MCF 10A (cell line): ENCODE measurements around the gene OSGEP. TPM values are rescaled to one million over a fixed set of nuclear protein-coding genes. Genes with fewer than 3 reads are reported as not detected.

Experiments
- BruUV-seq: library from RNA; stranded (reverse); fragments of 400-500 nt; replicated peaks from 2 replicates; lab custom pipeline; 2021; lab: Mats Ljungman, UMichigan
- CTCF ChIA-PET: fragments of 300-600 bp; sonication (Branson Sonifier 250); formaldehyde crosslinking; extraction: SDS; loops from one replicate; lab custom pipeline; 2021; ENCODE audit warnings: antibody characterized with exemption, inconsistent platforms; lab: Yijun Ruan, JAX
- POLR2A ChIA-PET: fragments of 300-600, 350-650 bp; sonication (Branson Sonifier 250); formaldehyde crosslinking; extraction: SDS; loops from one replicate; lab custom pipeline; 2020; ENCODE audit warnings: antibody characterized with exemption, inconsistent platforms; lab: Yijun Ruan, JAX
- DNase-seq: peaks from one replicate; pipeline ENCODE4 v3.0.0-alpha.2; 2018; ENCODE audit not compliant: unreplicated experiment
- H3K27ac Mint-ChIP-seq: one replicate; pipeline ENCODE4 v1.8.0; 2022; ENCODE audit warnings: mild to moderate bottlenecking, low read depth, mixed read lengths; ENCODE audit not compliant: unreplicated experiment
- H3K27me3 Mint-ChIP-seq: one replicate; pipeline ENCODE4 v1.8.0; 2022; ENCODE audit warnings: mixed read lengths; ENCODE audit not compliant: insufficient read depth, unreplicated experiment
- H3K36me3 Mint-ChIP-seq: one replicate; pipeline ENCODE4 v1.8.0; 2022; ENCODE audit warnings: mild to moderate bottlenecking, moderate library complexity, mixed read lengths; ENCODE audit not compliant: insufficient read depth, unreplicated experiment
- H3K4me1 Mint-ChIP-seq: one replicate; pipeline ENCODE4 v1.8.0; 2022; ENCODE audit warnings: mixed read lengths; ENCODE audit not compliant: insufficient read depth, unreplicated experiment
- H3K4me3 Mint-ChIP-seq: one replicate; pipeline ENCODE4 v1.8.0; 2022; ENCODE audit warnings: mild to moderate bottlenecking, moderate library complexity, mixed read lengths; ENCODE audit not compliant: unreplicated experiment
- H3K9me3 Mint-ChIP-seq: one replicate; pipeline ENCODE4 v1.8.0; 2022; ENCODE audit warnings: mixed read lengths; ENCODE audit not compliant: unreplicated experiment
- intact Hi-C: fragments of 100-400 bp; cut with micrococcal nuclease; formaldehyde crosslinking; loops from 2 replicates; pipeline ENCODE4 v1.14.1; 2022
- total RNA-seq: library from RNA; stranded (reverse); gene quantifications from 2 replicates; pipeline ENCODE4 v1.2.3, GENCODE V29; 2022
- TF ChIP-seq, protein P1 (sequence below): fragments of 200-600 bp; IDR thresholded peaks from one replicate; pipeline ENCODE4 v1.8.0; 2022; ENCODE audit warnings: antibody characterized with exemption, mild to moderate bottlenecking; ENCODE audit not compliant: unreplicated experiment

The OSGEP gene
- total RNA-seq, 1 experiment from 2014 or later: 34.7 TPM

DNA sequence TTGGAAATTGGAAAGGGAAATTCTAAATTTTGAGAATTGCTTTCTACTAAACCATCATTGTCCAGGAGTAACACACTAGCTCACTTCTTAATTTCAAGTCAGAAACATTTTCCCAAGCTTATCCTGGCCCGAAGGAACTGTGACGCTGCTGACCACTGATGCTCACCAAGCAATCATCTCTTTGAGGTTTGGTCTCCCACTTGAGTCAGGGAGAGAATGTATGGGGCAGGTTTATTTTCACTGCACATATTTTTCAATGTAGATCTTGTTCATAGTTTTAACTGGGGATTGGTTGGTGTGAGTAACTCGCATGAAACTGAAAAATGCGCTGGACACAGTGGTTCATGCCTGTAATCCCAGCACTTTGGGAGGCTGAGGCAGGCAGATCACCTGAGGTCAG lies 37.9 kb upstream of the OSGEP start:
- no peak overlapping the region for H3K27ac Mint-ChIP-seq
- TF ChIP-seq, protein P1, sequence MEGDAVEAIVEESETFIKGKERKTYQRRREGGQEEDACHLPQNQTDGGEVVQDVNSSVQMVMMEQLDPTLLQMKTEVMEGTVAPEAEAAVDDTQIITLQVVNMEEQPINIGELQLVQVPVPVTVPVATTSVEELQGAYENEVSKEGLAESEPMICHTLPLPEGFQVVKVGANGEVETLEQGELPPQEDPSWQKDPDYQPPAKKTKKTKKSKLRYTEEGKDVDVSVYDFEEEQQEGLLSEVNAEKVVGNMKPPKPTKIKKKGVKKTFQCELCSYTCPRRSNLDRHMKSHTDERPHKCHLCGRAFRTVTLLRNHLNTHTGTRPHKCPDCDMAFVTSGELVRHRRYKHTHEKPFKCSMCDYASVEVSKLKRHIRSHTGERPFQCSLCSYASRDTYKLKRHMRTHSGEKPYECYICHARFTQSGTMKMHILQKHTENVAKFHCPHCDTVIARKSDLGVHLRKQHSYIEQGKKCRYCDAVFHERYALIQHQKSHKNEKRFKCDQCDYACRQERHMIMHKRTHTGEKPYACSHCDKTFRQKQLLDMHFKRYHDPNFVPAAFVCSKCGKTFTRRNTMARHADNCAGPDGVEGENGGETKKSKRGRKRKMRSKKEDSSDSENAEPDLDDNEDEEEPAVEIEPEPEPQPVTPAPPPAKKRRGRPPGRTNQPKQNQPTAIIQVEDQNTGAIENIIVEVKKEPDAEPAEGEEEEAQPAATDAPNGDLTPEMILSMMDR: no peak
- H3K9me3 Mint-ChIP-seq: no peaks in the 10 kb centered on the region
- peaks cover 31% of the 10 kb centered on the region for H3K4me1 Mint-ChIP-seq
- no peak for DNase-seq
- H3K4me3 Mint-ChIP-seq: no peak overlapping the region
- H3K36me3 Mint-ChIP-seq: no peaks in the 10 kb centered on the region
- no peaks in the 10 kb centered on the region for H3K27me3 Mint-ChIP-seq
- ChIA-PET CTCF (interaction anchor here (0.6 to 2.1 kb wide), 3 partner anchors 20 to 184 kb away, joined by 3 to 6 read pairs (median 3); no protein-coding TSS in a partner anchor), POLR2A (interaction anchor here (1.0 to 1.5 kb wide), 2 partner anchors 23 to 31 kb away, joined by 4 read pairs; partner anchors contain the start of gene PIP4P1)
- no TSS peak for BruUV-seq
- intact Hi-C loops: no loop called here

- CTCF ChIA-PET: interaction anchor here (0.5 to 2.1 kb wide), 3 partner anchors 40 to 485 kb away, joined by 3 to 6 read pairs (median 4); no protein-coding TSS in a partner anchor
- POLR2A ChIA-PET: interaction anchor here (0.6 to 4.4 kb wide), 2 partner anchors 20 to 37 kb away, joined by 4 to 30 read pairs; partner anchors contain the start of gene PNP
- no peak overlapping the region for H3K27ac Mint-ChIP-seq
- no peaks in the 10 kb centered on the region for H3K9me3 Mint-ChIP-seq
- H3K4me3 Mint-ChIP-seq: no peak overlapping the region
- H3K27me3 Mint-ChIP-seq: no peaks in the 10 kb centered on the region
- intact Hi-C loops: no loop called here
- H3K4me1 Mint-ChIP-seq: peaks cover 28% of the 10 kb centered on the region
- H3K36me3 Mint-ChIP-seq: no peaks in the 10 kb centered on the region
- no peak for DNase-seq
- BruUV-seq: no TSS peak
- TF ChIP-seq, protein P1: no peak
Measured at GRCh38 chr14:20490563-20490962, 36.0 kb upstream of the OSGEP start.

DNA sequence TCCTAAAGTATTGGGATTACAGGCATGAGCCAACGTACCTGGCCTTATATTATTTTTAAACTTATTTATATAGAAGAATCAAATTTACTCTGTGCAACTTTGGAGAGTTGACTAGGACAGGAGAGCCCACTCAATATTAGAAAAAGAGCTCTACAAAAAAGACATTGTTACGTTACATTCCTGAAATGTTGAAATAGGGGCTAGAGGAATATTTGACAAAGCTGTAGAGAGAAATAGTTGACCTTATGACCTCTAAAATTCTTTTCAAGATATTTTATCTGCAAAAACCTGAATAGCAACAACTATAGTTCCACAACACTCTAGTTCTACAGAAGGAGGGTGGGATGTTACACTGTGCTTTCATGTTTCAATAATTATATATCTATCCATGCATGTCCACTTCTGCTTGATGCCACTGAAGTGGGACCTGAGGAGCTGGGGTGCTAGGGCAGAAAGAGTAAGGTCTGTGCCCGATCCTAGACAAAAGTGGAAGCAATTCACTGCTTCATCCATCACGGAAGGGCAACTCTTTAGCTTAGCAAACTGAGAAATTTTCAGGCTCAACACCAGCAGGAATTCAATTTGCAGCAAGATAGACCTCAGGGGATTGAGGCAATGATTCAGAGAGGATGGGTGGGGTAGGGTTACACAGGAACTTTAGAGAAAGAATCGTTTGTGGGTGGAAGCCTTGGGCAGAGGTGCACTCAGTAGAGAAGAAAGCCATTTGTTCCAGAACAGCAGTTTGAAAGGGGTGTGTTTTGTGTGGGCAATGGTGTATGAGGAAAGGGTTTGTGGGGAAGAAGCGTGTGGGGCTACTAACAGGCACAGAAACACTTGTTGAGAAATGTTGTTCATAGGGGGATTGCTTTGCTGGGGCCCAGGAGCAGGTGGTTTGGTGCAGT lies 34.7 kb upstream of the OSGEP start:
- no TSS peak for BruUV-seq
- Mint-ChIP-seq H3K4me1 (peaks cover 26% of the 10 kb centered on the region), H3K9me3 (no peaks in the 10 kb centered on the region), H3K27ac (peak overlapping the region; percentile 1), H3K36me3 (no peaks in the 10 kb centered on the region), H3K27me3 (no peaks in the 10 kb centered on the region), H3K4me3 (no peak overlapping the region)
- intact Hi-C loops: no loop called here
- POLR2A ChIA-PET: interaction anchor here (0.7 to 4.4 kb wide), 4 partner anchors 19 to 147 kb away, joined by 3 to 30 read pairs (median 6); partner anchors contain the start of genes PIP4P1 and PNP
- TF ChIP-seq, protein P1: no peak
- DNase-seq: peak; percentile 53
- CTCF ChIA-PET: interaction anchor here (0.6 to 1.2 kb wide), 5 partner anchors 13 to 42 kb away, joined by 3 to 4 read pairs (median 3); partner anchors contain the start of gene PIP4P1

DNA sequence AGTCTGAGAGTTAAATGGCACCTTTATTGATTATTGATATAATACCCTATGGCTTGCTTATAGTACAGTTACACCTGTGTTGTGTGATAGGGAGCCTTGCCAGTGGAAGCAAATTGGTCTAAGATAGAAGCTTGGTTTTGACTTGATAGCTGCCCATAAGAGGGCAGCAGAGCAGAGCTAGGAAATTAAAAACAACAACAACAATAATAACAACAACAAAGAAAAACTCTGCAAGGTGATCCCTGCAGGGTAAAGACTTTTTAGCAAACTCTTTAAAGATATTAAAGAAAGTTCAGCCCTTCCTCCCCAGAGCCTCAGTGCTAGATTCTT lies 32.7 kb upstream of the OSGEP start:
- no TSS peak for BruUV-seq
- DNase-seq: no peak
- ChIA-PET POLR2A (interaction anchor here (0.7 to 4.4 kb wide), 2 partner anchors 12 to 17 kb away, joined by 3 to 30 read pairs; partner anchors contain the start of gene PNP), CTCF (interaction anchor here (0.5 to 1.8 kb wide), 10 partner anchors 12 to 127 kb away, joined by 3 to 15 read pairs (median 4); no protein-coding TSS in a partner anchor)
- Mint-ChIP-seq H3K4me3 (no peak overlapping the region), H3K36me3 (no peaks in the 10 kb centered on the region), H3K9me3 (no peaks in the 10 kb centered on the region), H3K27ac (no peak overlapping the region), H3K27me3 (no peaks in the 10 kb centered on the region), H3K4me1 (peaks cover 26% of the 10 kb centered on the region)
- TF ChIP-seq, protein P1: no peak
- intact Hi-C loops: no loop called here
